AG09309 (cell line): ENCODE results near the gene OBSL1.

ENCODE experiments used
- DNase-seq: peaks from one replicate; pipeline ENCODE4 v3.0.0-alpha.2; 2010; ENCODE audit warnings: low read depth
- H3K4me3 ChIP-seq: 2 replicates; pipeline ENCODE4 v1.5.1; 2011; ENCODE audit warnings: mild to moderate bottlenecking, low read depth, low read length, moderate library complexity; ENCODE audit not compliant: control insufficient read depth
- TF ChIP-seq, protein P1 (sequence below): IDR thresholded peaks from 2 replicates; pipeline ENCODE4 v1.5.1; 2011; ENCODE audit warnings: mild to moderate bottlenecking, low read depth, low read length, inconsistent platforms; ENCODE audit not compliant: insufficient read depth, control insufficient read depth; ENCODE audit errors: missing control alignments

Gene OBSL1

DNA sequence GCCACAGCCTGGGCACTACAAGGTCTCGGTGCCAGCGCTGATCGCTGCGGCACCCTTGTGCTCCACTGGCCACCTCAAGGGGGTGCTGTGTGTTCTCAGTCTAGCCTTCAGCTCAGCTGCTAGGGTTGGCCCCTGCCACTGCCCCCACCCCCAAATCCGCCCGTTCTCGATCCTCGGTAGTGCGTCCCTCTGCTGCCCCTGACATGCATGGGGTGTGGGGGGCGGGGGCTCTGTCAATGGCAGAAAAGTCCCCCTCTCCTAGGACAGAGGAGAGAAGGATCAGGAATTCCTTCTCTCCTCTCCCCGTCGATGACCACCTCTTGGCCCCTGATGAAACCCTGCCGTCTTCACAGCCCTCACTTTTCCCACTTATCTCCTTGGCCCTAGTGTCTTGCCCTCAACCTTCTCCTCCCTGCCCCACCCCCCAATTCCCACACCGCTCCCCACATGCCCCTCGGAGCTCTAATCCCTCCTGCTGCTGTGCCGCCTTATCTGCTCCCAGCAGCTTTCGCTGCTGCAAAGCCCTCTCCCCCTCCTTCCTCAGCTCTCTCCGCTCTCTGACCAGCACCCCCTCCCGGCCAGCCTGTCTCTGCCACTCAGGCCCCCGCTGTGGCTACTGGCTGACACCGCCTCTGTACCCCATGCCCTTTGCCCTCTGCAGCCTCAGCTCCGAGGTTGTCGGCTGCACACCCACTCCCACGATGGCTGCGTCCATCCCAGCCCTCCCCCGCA is 61.4 kb downstream of the OBSL1 start:
- TF ChIP-seq, protein P1, sequence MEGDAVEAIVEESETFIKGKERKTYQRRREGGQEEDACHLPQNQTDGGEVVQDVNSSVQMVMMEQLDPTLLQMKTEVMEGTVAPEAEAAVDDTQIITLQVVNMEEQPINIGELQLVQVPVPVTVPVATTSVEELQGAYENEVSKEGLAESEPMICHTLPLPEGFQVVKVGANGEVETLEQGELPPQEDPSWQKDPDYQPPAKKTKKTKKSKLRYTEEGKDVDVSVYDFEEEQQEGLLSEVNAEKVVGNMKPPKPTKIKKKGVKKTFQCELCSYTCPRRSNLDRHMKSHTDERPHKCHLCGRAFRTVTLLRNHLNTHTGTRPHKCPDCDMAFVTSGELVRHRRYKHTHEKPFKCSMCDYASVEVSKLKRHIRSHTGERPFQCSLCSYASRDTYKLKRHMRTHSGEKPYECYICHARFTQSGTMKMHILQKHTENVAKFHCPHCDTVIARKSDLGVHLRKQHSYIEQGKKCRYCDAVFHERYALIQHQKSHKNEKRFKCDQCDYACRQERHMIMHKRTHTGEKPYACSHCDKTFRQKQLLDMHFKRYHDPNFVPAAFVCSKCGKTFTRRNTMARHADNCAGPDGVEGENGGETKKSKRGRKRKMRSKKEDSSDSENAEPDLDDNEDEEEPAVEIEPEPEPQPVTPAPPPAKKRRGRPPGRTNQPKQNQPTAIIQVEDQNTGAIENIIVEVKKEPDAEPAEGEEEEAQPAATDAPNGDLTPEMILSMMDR = peak; percentile 83
- peak overlapping the region; percentile 32 for H3K4me3 ChIP-seq
- DNase-seq = no peak

DNA sequence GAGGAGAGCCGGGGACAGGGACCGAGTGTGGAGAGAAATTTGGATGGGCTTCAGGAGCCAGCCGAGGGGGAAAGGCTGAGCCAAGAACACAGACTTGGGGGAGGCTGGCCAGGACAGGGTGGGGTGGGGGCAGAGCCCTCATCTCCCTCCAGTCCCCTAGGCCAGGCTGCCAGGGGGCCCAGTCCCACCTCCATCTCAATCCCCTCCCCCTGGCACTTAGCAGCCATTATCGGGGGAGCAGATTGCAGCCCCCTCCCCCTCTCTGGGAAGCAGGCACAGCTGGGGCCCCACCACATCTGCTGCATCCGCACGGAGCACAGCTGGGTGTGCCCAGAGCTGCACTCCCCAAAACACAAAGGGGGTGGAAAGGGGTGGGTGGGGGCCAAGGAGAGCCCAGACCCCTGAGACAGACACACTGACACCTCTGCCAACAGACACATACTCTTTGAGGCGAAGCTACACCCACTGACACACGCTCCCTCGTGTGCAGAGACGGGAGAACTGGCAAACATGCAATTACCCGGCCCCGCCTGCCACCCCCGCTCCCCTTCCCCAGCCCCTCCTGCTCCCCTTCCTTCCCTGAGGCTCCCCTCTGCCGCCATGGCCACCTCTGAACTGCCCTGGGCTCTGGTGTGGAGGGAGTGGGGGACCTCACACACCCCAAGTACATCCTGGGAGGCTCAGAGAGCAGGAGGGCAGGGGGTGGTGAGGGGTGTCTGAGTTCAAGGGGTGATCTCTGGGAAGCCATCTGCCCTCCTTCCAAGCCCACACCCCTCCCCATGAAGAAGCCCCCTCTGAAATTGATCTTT is 62.2 kb downstream of the OBSL1 start:
- TF ChIP-seq, protein P1 = no peak
- H3K4me3 ChIP-seq = no peak overlapping the region; the same call in 1 of the 2 replicates
- no peak for DNase-seq

DNA sequence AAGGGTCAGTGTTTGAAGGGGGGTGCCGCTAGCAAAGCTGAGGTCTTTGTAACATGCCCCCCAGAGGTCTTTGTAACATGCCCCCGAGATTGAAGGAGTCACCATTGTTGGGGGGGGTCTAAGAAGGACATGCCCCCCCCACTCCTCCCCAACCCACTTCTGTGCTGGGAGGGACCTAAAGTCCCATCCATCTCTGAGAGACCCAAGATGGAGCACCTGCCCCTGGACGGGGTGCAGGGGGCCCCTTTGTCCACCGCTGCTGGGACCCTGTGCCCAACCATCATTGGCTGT is 63.0 kb downstream of the OBSL1 start:
- TF ChIP-seq, protein P1 = no peak
- no peak overlapping the region for H3K4me3 ChIP-seq
- DNase-seq = no peak

DNA sequence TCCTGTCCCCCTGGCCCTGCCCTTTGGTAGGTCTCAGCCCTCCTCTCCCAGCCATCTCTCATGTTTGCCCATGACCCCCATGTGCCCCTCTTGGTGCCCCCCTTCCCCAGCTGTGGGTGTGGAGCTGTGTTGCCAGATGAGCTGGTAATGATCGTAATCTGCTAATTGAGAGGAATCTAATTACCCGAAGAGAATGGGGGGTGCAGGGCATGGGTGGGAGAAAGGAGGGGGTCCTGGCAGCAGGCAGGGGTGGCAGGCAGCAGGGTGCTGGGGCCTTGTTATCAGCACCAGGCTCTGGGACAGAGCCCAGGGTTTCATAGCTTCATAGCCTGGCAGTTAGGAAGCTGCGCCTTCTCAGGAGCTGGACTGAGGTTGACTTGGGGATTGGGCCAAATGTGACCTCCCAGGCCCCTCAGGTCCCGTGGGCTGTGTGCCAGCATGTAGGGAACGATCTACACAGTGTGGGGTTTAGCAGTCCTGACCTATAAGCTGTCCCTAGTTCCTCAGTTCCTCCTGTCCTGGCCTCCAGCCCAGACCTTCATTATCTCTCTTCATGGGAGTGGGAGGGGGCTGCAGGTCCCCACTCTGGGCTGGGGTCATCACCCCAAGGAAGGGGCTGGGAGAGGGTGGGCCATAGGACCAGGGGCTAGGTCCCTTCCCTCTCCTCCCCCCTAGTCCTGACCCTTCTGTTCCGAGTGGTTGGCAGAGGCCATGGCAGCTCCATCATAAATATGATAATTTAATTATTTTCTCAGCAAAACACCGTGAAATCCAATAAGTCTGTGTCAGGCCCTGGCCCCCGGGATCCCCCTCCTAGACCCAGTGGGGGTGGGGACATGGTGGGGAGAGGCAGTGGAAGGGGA is 63.5 kb downstream of the OBSL1 start:
- H3K4me3 ChIP-seq = no peak overlapping the region
- TF ChIP-seq, protein P1 = no peak
- DNase-seq = no peak

DNA sequence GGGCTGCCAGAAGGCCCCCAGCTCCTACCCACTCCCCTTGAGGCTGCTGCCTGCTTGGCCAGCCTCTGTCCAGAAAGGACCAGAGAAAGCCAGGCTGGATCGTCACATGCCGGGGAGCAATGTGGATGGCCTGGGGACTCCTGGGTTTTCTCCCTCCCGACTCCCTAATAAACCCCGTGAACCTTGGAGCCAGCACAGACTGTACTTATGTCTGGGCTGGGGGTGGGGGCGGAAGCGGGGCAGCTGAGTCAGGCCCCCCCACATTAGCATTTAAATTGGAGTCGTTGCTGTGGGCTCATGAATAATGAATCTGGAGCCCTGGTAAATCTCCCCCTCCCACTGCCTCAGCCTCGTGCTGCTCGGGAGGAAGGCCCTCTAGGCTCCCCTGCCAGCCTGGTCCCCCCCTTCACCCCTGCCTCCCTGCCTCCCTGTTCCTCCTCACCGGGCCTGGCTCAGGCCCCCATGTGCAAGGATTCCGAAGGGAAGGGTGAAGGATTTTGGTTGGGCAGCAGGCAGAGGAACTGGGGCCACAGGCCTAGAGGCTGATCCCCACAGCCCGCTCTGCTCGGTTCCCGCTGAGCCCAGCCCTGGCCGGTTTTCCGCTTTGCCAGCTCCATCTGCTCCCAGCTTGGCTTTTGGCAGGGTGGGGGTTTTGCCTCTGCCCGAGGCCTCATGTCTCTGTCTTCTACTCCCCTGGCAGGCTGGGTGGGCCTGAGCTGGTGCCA is 64.4 kb downstream of the OBSL1 start:
- H3K4me3 ChIP-seq = no peak overlapping the region
- no peak for DNase-seq
- TF ChIP-seq, protein P1 = no peak
